Adrenal gland (tissue), 12 donors: ENCODE measurements around the gene MDM2. TPM values are rescaled to one million over a fixed set of nuclear protein-coding genes. Genes with fewer than 3 reads are reported as not detected.
A peak's percentile ranks its signal among the peaks of the same experiment; 100 is the strongest.

ENCODE experiments used
- DNase-seq, 7 donors: peaks; one replicate each; pipeline ENCODE4 v3.0.0-alpha.2; 2019 to 2020
- H3K27ac ChIP-seq, 5 donors: fragments of 200-600 bp; sonication (generic) in 4 of 5; 1 replicate in 3 of 5; 2 replicates in 2 of 5; pipeline versions ENCODE4 v1.5.1 to v1.8.0; 2016 to 2020; ENCODE audit warnings: mild to moderate bottlenecking in 1 of 5
- H3K27me3 ChIP-seq: fragments of 200-600 bp; 2 replicates; pipeline ENCODE4 v1.8.0; 2021
- H3K36me3 ChIP-seq, 2 donors: fragments of 200-600 bp; replicated peaks in 1 of 2; 1 replicate in 1 of 2; 2 replicates in 1 of 2; pipeline versions ENCODE4 v1.5.1 to v1.8.0; 2018 to 2022
- H3K4me1 ChIP-seq, 2 donors: fragments of 200-600 bp; replicated peaks in 1 of 2; 1 replicate in 1 of 2; 2 replicates in 1 of 2; pipeline versions ENCODE4 v1.5.1 to v1.8.0; 2018 to 2021
- H3K4me3 ChIP-seq, 4 donors: fragments of 200-600 bp; sonication (generic) in 3 of 4; one replicate each; pipeline ENCODE4 v1.5.1; 2016 to 2018
- H3K9me3 ChIP-seq, 3 donors: fragments of 200-600 bp; sonication (generic) in 1 of 3; replicated peaks in 1 of 3; 1 replicate in 2 of 3; 2 replicates in 1 of 3; pipeline versions ENCODE4 v1.5.1 to v1.8.0; 2016 to 2021
- POLR2A ChIP-seq, 2 donors: fragments of 450-650 bp; IDR thresholded peaks; one replicate each; pipeline ENCODE4 v1.6.1; 2017; ENCODE audit warnings: antibody characterized with exemption in 2 of 2, mild to moderate bottlenecking in 2 of 2, moderate library complexity in 1 of 2
- WGBS, 4 donors: extraction: QIAGEN DNeasy Blood & Tissue Kit in 2 of 4; methylation state at CpG; one replicate each; pipeline versions ENCODE4 v1.1.5 to v1.1.7; 2013 to 2017; 5-methylcytosine and 5-hydroxymethylcytosine counted together
- intact Hi-C, 2 donors: fragments of 100-400 bp; cut with DNase I; formaldehyde crosslinking; loops; one replicate each; pipeline versions ENCODE4 v1.14.1 to v1.15.0; 2022 to 2023
- polyA plus RNA-seq, 3 donors: library from polyadenylated mRNA; stranded (reverse); fragments of 200-250 nt in 2 of 3; fragments of 350-450 nt in 1 of 3; fragmentation: Illumina TruSeq in 1 of 3; extraction: RNeasy Lipid Tissue Mini Kit (QIAGEN cat#74804) in 1 of 3; gene quantifications; one replicate each; pipeline ENCODE4 v1.2.3, GENCODE V29; 2013 to 2014
- total RNA-seq, 9 donors: library from RNA; depleted of rRNA in 4 of 9; stranded (reverse); fragments of >200 nt in 4 of 9; fragments of 120-200 nt in 1 of 9; fragmentation: NEBNext Ultra II Directional in 1 of 9; extraction: Animal tissue kit (Norgen Biotek cat#: 25700) in 1 of 9; gene quantifications; one replicate each; pipeline versions ENCODE4 v1.1.0 to v1.2.4, GENCODE V29; 2013 to 2023
- TF ChIP-seq, protein P1 (sequence below), 6 experiments: fragments of 450-650 bp in 4 of 6; fragments of 200-600 bp in 2 of 6; sonication (generic) in 1 of 6; IDR thresholded peaks; 1 replicate in 5 of 6; 2 replicates in 1 of 6; pipeline versions ENCODE4 v1.5.1 to v1.8.0; 2016 to 2021; ENCODE audit warnings: antibody characterized with exemption in 6 of 6, mild to moderate bottlenecking in 2 of 6, moderate library complexity in 1 of 6
- donor health status: healthy with polysubstance abuse.
- donor health status: Bipolar disorder and iron deficiency.
- donor health status: DM: yes; HTN: yes; CAD: no.
- donor health status: DM: no; HTN: no; CAD: no.
- donor health status: DM: no; HTN: no; CAD: no.
- donor health status: DM: yes; HTN: yes; CAD: no.

The MDM2 gene
- total and polyA plus RNA-seq, 12 donors: 44.3 to 241 (median 107) TPM

DNA sequence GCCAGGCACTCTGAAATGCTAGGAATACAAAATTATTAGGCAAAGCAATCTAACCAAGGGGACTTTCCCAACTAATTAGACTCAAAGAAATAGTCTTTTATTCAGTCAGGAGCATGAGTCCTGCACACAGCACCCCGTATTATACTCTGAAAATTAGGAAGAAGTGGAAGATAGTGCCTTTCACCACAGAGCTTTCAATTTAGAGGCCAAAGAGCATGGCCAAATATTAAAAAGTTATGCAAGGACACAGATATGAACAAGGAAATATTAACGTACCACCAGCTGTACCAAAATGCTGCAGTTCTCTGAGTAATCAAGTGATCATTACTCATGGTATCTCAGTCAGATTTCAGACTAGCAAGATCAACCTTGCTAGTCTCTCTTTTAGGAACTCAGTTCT, 22.6 kb upstream of the MDM2 start:
- no peaks in the 10 kb centered on the region for H3K27me3 ChIP-seq
- intact Hi-C loops: no loop called here
- H3K36me3 ChIP-seq: no peaks in the 10 kb centered on the region
- 12 to 24% (median 18%) methylated on average over 2 of the region's 2 CpGs for WGBS, 4 donors
- peak overlapping the region in 4 of 5 donors; percentile 66 to 80 (median 73) for H3K27ac ChIP-seq
- H3K9me3 ChIP-seq: no peaks in the 10 kb centered on the region
- H3K4me3 ChIP-seq: no peak overlapping the region
- peak in 1 of 2 donors; percentile 31 for TF ChIP-seq POLR2A (IDR thresholded peaks at IDR 0.05)
- TF ChIP-seq, protein P1, sequence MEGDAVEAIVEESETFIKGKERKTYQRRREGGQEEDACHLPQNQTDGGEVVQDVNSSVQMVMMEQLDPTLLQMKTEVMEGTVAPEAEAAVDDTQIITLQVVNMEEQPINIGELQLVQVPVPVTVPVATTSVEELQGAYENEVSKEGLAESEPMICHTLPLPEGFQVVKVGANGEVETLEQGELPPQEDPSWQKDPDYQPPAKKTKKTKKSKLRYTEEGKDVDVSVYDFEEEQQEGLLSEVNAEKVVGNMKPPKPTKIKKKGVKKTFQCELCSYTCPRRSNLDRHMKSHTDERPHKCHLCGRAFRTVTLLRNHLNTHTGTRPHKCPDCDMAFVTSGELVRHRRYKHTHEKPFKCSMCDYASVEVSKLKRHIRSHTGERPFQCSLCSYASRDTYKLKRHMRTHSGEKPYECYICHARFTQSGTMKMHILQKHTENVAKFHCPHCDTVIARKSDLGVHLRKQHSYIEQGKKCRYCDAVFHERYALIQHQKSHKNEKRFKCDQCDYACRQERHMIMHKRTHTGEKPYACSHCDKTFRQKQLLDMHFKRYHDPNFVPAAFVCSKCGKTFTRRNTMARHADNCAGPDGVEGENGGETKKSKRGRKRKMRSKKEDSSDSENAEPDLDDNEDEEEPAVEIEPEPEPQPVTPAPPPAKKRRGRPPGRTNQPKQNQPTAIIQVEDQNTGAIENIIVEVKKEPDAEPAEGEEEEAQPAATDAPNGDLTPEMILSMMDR (IDR thresholded peaks at IDR 0.05): no peak
- H3K4me1 ChIP-seq: peaks cover 26 to 47% of the 10 kb centered on the region in 2 donors
- peak in 1 of 7 donors; percentile 37 for DNase-seq

DNA sequence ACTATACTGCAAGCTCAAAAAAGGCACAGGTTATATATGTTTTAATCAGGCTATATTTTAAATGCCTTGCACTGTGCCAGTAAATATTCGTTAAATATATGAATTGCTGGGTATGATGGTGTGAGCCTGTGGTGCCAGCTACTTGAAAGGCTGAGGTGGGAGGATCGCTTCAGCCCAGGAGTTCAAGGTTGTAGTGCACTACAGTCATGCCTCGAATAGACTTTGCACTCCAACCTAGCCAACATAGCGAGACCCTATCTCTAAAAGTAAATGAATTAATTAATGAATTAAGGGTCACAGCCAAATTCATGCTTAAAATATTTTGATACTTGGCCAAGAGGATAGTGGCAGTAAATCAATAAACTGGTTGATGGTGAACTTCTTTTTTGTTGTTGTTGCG, 22.2 kb upstream of the MDM2 start:
- 37 to 57% (median 53%) methylated on average over 5 of the region's 5 CpGs for WGBS, 4 donors
- peak overlapping the region in 4 of 5 donors; percentile 66 to 80 (median 73) for H3K27ac ChIP-seq
- TF ChIP-seq, protein P1 (IDR thresholded peaks at IDR 0.05): no peak
- no peak for TF ChIP-seq POLR2A (IDR thresholded peaks at IDR 0.05)

DNA sequence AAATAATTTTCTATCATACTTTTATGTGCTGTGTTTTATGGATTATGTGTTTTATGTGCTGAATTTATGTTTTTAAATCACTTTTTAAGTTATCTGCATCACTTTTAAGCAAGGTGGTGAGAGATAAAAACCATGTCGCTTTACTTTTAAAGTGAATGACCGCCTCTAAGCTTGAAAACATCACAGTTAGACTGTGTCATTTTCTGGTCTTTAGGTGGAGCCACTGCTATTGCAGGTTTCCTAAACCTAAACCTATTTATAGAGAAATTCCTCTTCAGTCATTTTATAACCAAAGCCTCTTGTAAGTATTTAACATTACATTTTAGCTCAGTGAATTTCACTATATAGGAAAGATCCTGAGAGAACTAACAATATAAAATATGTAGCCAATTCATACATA, 21.0 kb upstream of the MDM2 start:
- Histone ChIP-seq H3K27ac (peak overlapping the region; percentile 61 to 91 (median 73)), H3K4me3 (no peak overlapping the region), H3K27me3 (no peaks in the 10 kb centered on the region), H3K9me3 (no peaks in the 10 kb centered on the region), H3K36me3 (no peaks in the 10 kb centered on the region), H3K4me1 (peaks cover 26 to 47% of the 10 kb centered on the region in 2 donors)
- no peak for DNase-seq
- intact Hi-C loops: no loop called here
- 81 to 90% (median 85%) methylated on average over 2 of the region's 2 CpGs for WGBS, 4 donors
- no peak for TF ChIP-seq POLR2A (IDR thresholded peaks at IDR 0.05)
- TF ChIP-seq, protein P1 (IDR thresholded peaks at IDR 0.05): no peak

More for the DNA sequence above, 22.2 kb upstream of the MDM2 start:
- intact Hi-C loops: no loop called here
- Histone ChIP-seq H3K27me3 (no peaks in the 10 kb centered on the region), H3K4me1 (peaks cover 26 to 47% of the 10 kb centered on the region in 2 donors), H3K36me3 (no peaks in the 10 kb centered on the region), H3K9me3 (no peaks in the 10 kb centered on the region), H3K4me3 (no peak overlapping the region)
- peak in 3 of 7 donors; percentile 31 to 51 (median 43) for DNase-seq

- WGBS, 4 donors: 94 to 97% (median 95%) methylated on average over 3 of the region's 3 CpGs
- intact Hi-C loops: no loop called here
- TF ChIP-seq, protein P1 (IDR thresholded peaks at IDR 0.05): no peak
- no peak for TF ChIP-seq POLR2A (IDR thresholded peaks at IDR 0.05)
- Histone ChIP-seq H3K36me3 (no peaks in the 10 kb centered on the region), H3K4me3 (no peak overlapping the region), H3K27me3 (no peaks in the 10 kb centered on the region), H3K4me1 (peaks cover 26 to 47% of the 10 kb centered on the region in 2 donors), H3K9me3 (no peaks in the 10 kb centered on the region), H3K27ac (peak overlapping the region in 1 of 5 donors; percentile 39)
- no peak for DNase-seq
Measured at GRCh38 chr12:68788554-68789143, 19.3 kb upstream of the MDM2 start.
